PC-3 (cell line): ENCODE data around the gene ZBTB7B.

Experiments used
- CTCF ChIP-seq: fragments of 300-600 bp; sonication (generic); conservative IDR thresholded peaks from 2 replicates; pipeline ENCODE4 v1.5.1; 2017; ENCODE audit warnings: antibody characterized with exemption, low read depth, mild to moderate bottlenecking, low read length
- EZH2phosphoT487 ChIP-seq: fragments of 300-600 bp; sonication (generic); IDR thresholded peaks from 2 replicates; pipeline ENCODE4 v1.6.1; 2018; ENCODE audit warnings: mild to moderate bottlenecking, antibody characterized with exemption, low read length, borderline replicate concordance

GRCh38 chr1:154969860-154970452, 32.6 kb upstream of the ZBTB7B start:
- no peak for TF ChIP-seq EZH2phosphoT487
- TF ChIP-seq CTCF: no peak
